ENCODE measurements around the gene MAP4K4. TPM values are rescaled to one million over a fixed set of nuclear protein-coding genes. Genes with fewer than 3 reads are reported as not detected.

MAP4K4 gene
- total RNA-seq, 2 donors from 2014 or later: 60.1 to 147 TPM

DNA sequence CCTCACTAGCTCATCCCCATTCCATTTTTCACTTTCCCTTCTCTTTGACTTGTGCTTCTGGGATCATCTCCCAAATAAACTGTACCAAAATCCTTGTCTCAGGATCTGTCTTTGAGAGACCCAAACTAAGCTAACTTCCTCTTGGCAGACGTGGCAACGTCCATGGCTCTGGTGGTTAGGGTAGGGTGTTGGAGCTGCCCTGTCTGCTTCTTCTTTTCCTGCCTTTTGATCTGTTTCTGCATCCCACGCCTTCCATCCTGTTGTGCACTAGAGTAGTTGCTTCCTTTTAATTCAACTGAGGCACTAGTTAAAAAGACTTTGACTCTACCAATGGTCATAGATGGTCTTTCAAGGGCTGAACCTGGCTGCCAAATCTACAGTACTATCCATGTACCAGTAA lies 5.5 kb upstream of the MAP4K4 start:
- H3K27ac ChIP-seq: no peak overlapping the region
- DNase-seq (ENCODE audit: low spot score): no peak
- no peaks in the 10 kb centered on the region for H3K9me3 ChIP-seq
- no peaks in the 10 kb centered on the region for H3K36me3 ChIP-seq
- H3K4me1 ChIP-seq (ENCODE audit: control insufficient read depth in 1 of 2, low read depth in 2 of 2): no peaks in the 10 kb centered on the region
- TF ChIP-seq, protein P1, sequence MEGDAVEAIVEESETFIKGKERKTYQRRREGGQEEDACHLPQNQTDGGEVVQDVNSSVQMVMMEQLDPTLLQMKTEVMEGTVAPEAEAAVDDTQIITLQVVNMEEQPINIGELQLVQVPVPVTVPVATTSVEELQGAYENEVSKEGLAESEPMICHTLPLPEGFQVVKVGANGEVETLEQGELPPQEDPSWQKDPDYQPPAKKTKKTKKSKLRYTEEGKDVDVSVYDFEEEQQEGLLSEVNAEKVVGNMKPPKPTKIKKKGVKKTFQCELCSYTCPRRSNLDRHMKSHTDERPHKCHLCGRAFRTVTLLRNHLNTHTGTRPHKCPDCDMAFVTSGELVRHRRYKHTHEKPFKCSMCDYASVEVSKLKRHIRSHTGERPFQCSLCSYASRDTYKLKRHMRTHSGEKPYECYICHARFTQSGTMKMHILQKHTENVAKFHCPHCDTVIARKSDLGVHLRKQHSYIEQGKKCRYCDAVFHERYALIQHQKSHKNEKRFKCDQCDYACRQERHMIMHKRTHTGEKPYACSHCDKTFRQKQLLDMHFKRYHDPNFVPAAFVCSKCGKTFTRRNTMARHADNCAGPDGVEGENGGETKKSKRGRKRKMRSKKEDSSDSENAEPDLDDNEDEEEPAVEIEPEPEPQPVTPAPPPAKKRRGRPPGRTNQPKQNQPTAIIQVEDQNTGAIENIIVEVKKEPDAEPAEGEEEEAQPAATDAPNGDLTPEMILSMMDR (IDR thresholded peaks at IDR 0.05): no peak
- H3K4me3 ChIP-seq: no peak overlapping the region
- no peaks in the 10 kb centered on the region for H3K27me3 ChIP-seq (replicated peaks; ENCODE audit: insufficient read depth)
- ATAC-seq (ENCODE audit: insufficient number of reproducible peaks, low FRiP score, low read depth): no peak

DNA sequence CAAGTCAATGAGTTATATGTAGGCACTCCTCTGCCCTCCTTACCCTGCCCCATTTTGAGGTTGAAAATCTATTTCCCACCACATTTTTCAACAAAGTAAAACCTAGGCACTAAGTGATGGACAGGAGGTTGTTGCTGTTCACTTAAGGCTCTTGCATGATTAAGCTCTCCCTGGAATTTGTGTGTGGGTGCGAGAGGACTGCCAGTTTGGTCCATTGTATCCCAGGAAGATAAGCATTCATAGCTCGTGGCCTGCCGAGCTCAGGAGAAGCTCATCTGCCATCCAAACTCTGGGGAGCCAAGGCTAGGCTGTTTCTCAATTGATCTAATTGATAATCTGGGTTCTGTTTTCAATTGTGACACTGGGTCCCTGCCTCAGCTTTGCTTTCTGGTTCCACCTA lies 4.7 kb upstream of the MAP4K4 start:
- Histone ChIP-seq H3K4me1 (ENCODE audit: control insufficient read depth in 1 of 2, low read depth in 2 of 2) (no peaks in the 10 kb centered on the region), H3K4me3 (no peak overlapping the region), H3K36me3 (no peaks in the 10 kb centered on the region), H3K27ac (no peak overlapping the region), H3K9me3 (no peaks in the 10 kb centered on the region), H3K27me3 (replicated peaks; ENCODE audit: insufficient read depth) (no peaks in the 10 kb centered on the region)
- ATAC-seq (ENCODE audit: insufficient number of reproducible peaks, low FRiP score, low read depth) (no peak), DNase-seq (ENCODE audit: low spot score) (no peak)
- TF ChIP-seq, protein P1 (IDR thresholded peaks at IDR 0.05): no peak

DNA sequence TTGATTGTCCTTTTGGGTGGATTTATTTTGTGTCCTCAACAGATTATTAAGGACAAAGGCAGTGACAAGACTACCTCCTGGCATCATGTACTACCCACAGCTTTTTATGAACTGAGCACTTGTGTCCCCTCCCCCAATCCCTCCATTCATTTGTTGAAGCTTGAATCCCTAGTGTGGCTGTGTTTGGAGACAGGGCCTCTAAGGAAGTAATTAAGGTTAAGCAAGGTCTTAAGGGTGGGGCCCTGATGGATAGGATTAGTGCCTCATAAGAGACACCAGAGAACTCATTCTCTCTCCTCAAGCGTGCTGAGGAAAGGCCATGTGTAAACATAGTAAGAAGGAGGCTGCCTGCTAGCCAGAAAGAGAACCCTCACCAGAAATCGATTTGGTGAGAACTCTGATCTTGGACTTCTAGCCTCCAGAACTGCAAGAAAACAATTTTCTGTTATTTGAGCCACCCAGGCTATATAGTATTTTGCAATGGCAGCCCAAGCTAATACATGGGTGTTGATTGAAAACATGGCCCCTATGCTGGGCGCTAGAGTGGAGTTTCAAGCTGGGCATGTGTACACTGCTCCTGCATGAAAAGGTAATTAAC lies 3.4 kb upstream of the MAP4K4 start:
- peaks cover 0 to 4% of the 10 kb centered on the region in 2 donors for H3K4me1 ChIP-seq (ENCODE audit: control insufficient read depth in 1 of 2, low read depth in 2 of 2)
- no peak overlapping the region for H3K4me3 ChIP-seq
- no peak overlapping the region for H3K27ac ChIP-seq
- TF ChIP-seq, protein P1 (IDR thresholded peaks at IDR 0.05): no peak
- DNase-seq (ENCODE audit: low spot score) (no peak), ATAC-seq (ENCODE audit: insufficient number of reproducible peaks, low FRiP score, low read depth) (no peak)
- H3K27me3 ChIP-seq (replicated peaks; ENCODE audit: insufficient read depth): no peaks in the 10 kb centered on the region
- H3K36me3 ChIP-seq: no peaks in the 10 kb centered on the region
- H3K9me3 ChIP-seq: no peaks in the 10 kb centered on the region

DNA sequence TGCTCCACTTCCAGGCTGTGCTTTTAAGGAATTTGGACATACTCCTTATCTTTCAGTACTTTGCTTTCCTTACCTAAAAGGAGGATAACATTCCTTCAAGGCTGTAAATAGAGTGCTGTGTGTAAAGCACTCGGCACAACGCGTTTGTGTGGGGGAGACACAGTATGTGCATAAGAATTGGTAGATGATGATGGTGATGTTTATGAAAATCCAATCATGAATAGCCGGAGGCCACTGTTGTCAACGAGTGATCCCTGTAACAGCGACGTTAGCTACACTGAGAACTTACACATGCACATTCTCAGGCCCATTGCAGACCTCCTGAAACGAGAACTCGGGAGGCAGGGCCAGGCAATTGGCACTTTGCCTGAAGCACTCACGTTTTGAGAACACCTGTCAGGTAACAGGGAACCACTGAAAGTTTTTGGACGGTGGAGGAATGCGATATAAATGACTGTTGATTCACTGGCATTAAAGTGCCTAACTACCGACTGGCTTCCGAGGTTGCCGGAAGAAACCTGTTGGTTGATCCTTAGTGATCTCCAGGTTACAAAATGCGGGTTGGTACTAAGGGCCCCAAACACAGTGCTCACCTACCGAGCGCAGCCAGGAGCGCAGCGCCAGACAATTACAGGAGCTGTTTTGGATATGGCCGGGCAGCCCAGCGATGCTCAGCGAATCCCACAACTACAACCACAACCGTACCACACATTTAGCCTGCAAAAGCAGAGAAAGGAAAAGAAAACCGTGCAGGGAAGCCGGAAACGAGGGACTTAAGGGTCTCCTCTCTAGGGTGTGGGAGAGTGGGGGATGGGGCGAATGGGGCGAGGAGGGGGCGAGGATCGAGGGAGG lies 1.0 kb upstream of the MAP4K4 start:
- Histone ChIP-seq H3K27ac (peak overlapping the region; percentile 81 to 92), H3K4me3 (peak overlapping the region; percentile 80), H3K27me3 (replicated peaks; ENCODE audit: insufficient read depth) (no peaks in the 10 kb centered on the region), H3K36me3 (no peaks in the 10 kb centered on the region), H3K4me1 (ENCODE audit: control insufficient read depth in 1 of 2, low read depth in 2 of 2) (peaks cover 12 to 26% of the 10 kb centered on the region in 2 donors), H3K9me3 (no peaks in the 10 kb centered on the region)
- DNase-seq (ENCODE audit: low spot score) (no peak), ATAC-seq (ENCODE audit: insufficient number of reproducible peaks, low FRiP score, low read depth) (peak; percentile 15)
- TF ChIP-seq, protein P1 (IDR thresholded peaks at IDR 0.05): no peak

DNA sequence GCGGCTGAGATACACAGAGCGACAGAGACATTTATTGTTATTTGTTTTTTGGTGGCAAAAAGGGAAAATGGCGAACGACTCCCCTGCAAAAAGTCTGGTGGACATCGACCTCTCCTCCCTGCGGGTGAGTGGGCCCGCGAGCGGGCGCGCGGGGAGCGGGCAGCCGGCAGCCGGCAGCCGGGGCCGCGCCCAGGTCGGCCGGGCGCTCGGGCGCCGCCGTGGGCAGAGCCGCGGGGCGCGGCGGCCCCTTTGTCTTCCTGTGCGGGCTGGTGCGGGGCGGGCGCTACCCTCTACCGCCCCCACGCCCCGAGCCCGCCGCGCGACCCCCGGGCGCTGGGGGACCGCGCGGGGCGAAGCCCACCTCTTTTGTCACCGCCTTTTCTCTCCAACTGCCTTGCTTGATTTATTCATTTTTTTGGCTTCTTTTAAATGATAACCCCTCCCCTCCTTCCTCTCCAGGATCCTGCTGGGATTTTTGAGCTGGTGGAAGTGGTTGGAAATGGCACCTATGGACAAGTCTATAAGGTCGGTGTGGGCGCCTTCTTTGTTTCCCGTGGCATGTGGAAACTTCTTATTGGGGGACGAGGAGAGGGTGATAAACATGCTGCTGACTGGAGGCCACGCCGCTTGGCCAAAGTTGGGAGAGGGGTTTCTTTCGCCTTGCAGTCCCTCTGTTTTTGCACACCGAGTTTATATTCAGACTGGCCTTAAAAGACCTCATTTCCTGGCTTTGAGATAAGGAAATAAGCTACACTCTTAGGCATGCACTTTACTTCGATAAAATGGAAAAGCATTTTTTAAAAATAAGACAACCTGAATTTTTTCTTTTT lies 722 bp downstream of the MAP4K4 start:
- H3K4me3 ChIP-seq: peak overlapping the region; percentile 93
- DNase-seq (ENCODE audit: low spot score): no peak
- peak overlapping the region; percentile 73 to 76 for H3K27ac ChIP-seq
- TF ChIP-seq, protein P1 (IDR thresholded peaks at IDR 0.05): no peak
- H3K9me3 ChIP-seq: no peaks in the 10 kb centered on the region
- no peak for ATAC-seq (ENCODE audit: insufficient number of reproducible peaks, low FRiP score, low read depth)
- H3K27me3 ChIP-seq (replicated peaks; ENCODE audit: insufficient read depth): no peaks in the 10 kb centered on the region
- H3K36me3 ChIP-seq: no peaks in the 10 kb centered on the region
- peaks cover 18 to 31% of the 10 kb centered on the region in 2 donors for H3K4me1 ChIP-seq (ENCODE audit: control insufficient read depth in 1 of 2, low read depth in 2 of 2)
